Skeletal muscle satellite cell (primary cell): ENCODE measurements around the gene RANBP17.

ENCODE experiments used
- H3K27me3 ChIP-seq: 2 replicates; pipeline ENCODE4 v1.7.0; 2013; ENCODE audit warnings: low read length; ENCODE audit not compliant: control insufficient read depth, insufficient read depth
- H3K36me3 ChIP-seq: 2 replicates; pipeline ENCODE4 v1.7.0; 2013; ENCODE audit warnings: mild to moderate bottlenecking, control low read depth, low read length; ENCODE audit not compliant: insufficient read depth
- H3K4me1 ChIP-seq: 2 replicates; pipeline ENCODE4 v1.7.0; 2013; ENCODE audit warnings: low read length; ENCODE audit not compliant: control insufficient read depth, insufficient read depth
- H3K4me2 ChIP-seq: 2 replicates; pipeline ENCODE4 v1.7.0; 2013; ENCODE audit warnings: mild to moderate bottlenecking, low read length
- H3K4me3 ChIP-seq: 2 replicates; pipeline ENCODE4 v1.7.0; 2013; ENCODE audit warnings: low read length
- H3K9ac ChIP-seq: 2 replicates; pipeline ENCODE4 v1.7.0; 2013; ENCODE audit warnings: mild to moderate bottlenecking, low read depth, low read length, moderate library complexity
- H3K9me3 ChIP-seq: replicated peaks from 2 replicates; pipeline ENCODE4 v1.7.0; 2013; ENCODE audit warnings: mild to moderate bottlenecking, control low read depth, low read length

RANBP17 gene

GRCh38 chr5:171258737-171259415 is 397.1 kb downstream of the RANBP17 start:
- Histone ChIP-seq H3K4me2 (no peak overlapping the region), H3K4me1 (no peaks in the 10 kb centered on the region), H3K9ac (no peak overlapping the region), H3K27me3 (no peaks in the 10 kb centered on the region), H3K9me3 (no peaks in the 10 kb centered on the region), H3K4me3 (no peak overlapping the region), H3K36me3 (no peaks in the 10 kb centered on the region)

DNA sequence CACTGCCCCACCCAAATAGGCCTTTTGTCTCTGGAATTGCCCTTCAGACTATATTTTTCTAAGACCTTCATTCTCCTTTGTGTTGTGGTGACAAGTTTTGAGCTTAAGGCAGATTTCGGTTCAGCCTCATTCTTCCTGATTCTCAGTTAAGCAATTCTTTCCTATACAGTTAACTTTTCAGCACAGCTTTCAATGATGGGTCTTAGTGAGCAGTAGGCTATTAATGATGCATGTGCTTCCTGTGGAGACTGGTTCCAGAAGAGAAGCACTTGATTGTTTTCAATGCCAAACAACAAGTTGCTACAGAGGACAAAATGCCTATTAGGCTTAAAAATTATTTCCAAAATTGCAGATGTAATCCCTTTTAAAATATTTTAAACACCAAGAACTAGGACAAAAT is 399.5 kb downstream of the RANBP17 start:
- H3K27me3 ChIP-seq: no peaks in the 10 kb centered on the region
- no peaks in the 10 kb centered on the region for H3K36me3 ChIP-seq
- H3K4me1 ChIP-seq: no peaks in the 10 kb centered on the region
- no peak overlapping the region for H3K4me2 ChIP-seq
- no peak overlapping the region for H3K4me3 ChIP-seq
- no peak overlapping the region for H3K9ac ChIP-seq
- no peaks in the 10 kb centered on the region for H3K9me3 ChIP-seq

GRCh38 chr5:171261904-171262303 is 400.1 kb downstream of the RANBP17 start:
- no peak overlapping the region for H3K4me3 ChIP-seq
- H3K9me3 ChIP-seq: no peaks in the 10 kb centered on the region
- no peak overlapping the region for H3K4me2 ChIP-seq
- no peaks in the 10 kb centered on the region for H3K27me3 ChIP-seq
- no peaks in the 10 kb centered on the region for H3K4me1 ChIP-seq
- H3K9ac ChIP-seq: no peak overlapping the region
- no peaks in the 10 kb centered on the region for H3K36me3 ChIP-seq

- no peaks in the 10 kb centered on the region for H3K27me3 ChIP-seq
- no peaks in the 10 kb centered on the region for H3K36me3 ChIP-seq
- no peak overlapping the region for H3K4me3 ChIP-seq
- no peaks in the 10 kb centered on the region for H3K4me1 ChIP-seq
- H3K9me3 ChIP-seq: no peaks in the 10 kb centered on the region
- no peak overlapping the region for H3K9ac ChIP-seq
- no peak overlapping the region for H3K4me2 ChIP-seq
Measured at GRCh38 chr5:171263181-171263580, 401.4 kb downstream of the RANBP17 start.

DNA sequence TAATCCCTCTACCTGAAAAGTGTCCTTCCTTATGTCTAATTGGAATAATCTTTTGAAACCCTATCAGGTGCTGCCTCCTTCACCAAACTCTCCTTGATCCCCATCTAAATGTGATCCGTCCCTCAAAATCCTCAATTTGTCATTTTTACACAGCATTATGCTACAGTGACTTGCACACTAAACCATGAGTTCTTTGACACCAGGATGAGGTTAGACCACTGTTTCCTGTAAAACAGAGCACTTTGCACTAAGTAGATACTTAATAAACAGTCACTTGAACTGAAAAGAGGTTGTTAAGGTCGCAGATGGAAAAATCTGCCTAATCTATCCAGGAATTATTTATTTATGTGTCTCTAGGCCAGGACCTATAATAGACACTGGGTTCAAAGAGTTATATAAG is 403.0 kb downstream of the RANBP17 start:
- no peak overlapping the region for H3K4me2 ChIP-seq
- no peak overlapping the region for H3K9ac ChIP-seq
- H3K27me3 ChIP-seq: no peaks in the 10 kb centered on the region
- peaks cover 5% of the 10 kb centered on the region for H3K4me1 ChIP-seq
- H3K36me3 ChIP-seq: no peaks in the 10 kb centered on the region
- H3K4me3 ChIP-seq: no peak overlapping the region
- no peaks in the 10 kb centered on the region for H3K9me3 ChIP-seq

GRCh38 chr5:171268700-171269620 is 407.1 kb downstream of the RANBP17 start:
- no peak overlapping the region for H3K9ac ChIP-seq
- peaks cover 10% of the 10 kb centered on the region for H3K4me1 ChIP-seq
- H3K36me3 ChIP-seq: no peaks in the 10 kb centered on the region
- peak overlapping the region; percentile 19 for H3K4me2 ChIP-seq
- H3K27me3 ChIP-seq: no peaks in the 10 kb centered on the region
- no peak overlapping the region for H3K4me3 ChIP-seq
- no peaks in the 10 kb centered on the region for H3K9me3 ChIP-seq

GRCh38 chr5:171269717-171270116 is 407.9 kb downstream of the RANBP17 start:
- Histone ChIP-seq H3K4me1 (peaks cover 10% of the 10 kb centered on the region), H3K9ac (no peak overlapping the region), H3K9me3 (no peaks in the 10 kb centered on the region), H3K27me3 (no peaks in the 10 kb centered on the region), H3K4me3 (no peak overlapping the region), H3K4me2 (peak overlapping the region; percentile 19), H3K36me3 (no peaks in the 10 kb centered on the region)

DNA sequence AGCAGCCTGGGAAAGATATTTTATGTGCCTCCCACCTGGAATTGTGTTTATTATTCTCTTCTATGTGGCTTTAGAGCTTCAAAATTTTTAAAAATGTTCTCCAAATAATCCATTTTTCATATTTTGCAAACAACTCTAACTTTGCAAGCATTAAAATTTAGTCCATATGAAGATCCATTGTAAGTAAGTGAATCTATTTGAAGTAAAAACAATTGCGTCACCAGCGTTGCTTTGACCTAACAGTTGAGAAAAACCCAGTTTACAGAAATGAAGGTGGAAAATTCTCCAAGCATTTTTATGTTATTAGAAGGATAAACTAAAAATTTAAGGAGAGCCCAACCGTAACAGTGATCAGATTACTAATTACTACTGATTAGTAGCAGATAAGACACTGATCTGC is 408.3 kb downstream of the RANBP17 start:
- Histone ChIP-seq H3K4me1 (peaks cover 10% of the 10 kb centered on the region), H3K4me3 (no peak overlapping the region), H3K27me3 (no peaks in the 10 kb centered on the region), H3K9me3 (no peaks in the 10 kb centered on the region), H3K9ac (no peak overlapping the region), H3K4me2 (no peak overlapping the region), H3K36me3 (no peaks in the 10 kb centered on the region)

DNA sequence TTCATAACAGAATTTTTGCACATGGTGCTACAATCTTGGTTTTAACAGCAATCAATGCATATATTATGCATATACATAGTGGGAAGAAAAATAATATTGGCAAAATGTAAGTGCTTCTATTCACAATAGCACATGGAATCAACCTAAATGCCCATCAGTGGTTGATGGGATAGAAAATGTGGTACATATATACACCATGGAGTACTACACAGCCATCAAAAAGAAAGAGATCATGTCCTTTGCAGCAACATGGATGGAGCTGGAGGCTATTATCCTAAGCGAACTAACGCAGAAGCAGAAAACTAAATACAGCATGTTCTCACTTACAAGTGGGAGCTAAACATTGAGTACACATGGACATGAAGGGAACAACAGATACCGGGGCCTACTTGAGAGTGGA is 410.0 kb downstream of the RANBP17 start:
- Histone ChIP-seq H3K9ac (no peak overlapping the region), H3K4me3 (no peak overlapping the region), H3K4me1 (peaks cover 10% of the 10 kb centered on the region), H3K27me3 (no peaks in the 10 kb centered on the region), H3K36me3 (no peaks in the 10 kb centered on the region), H3K4me2 (no peak overlapping the region), H3K9me3 (no peaks in the 10 kb centered on the region)

DNA sequence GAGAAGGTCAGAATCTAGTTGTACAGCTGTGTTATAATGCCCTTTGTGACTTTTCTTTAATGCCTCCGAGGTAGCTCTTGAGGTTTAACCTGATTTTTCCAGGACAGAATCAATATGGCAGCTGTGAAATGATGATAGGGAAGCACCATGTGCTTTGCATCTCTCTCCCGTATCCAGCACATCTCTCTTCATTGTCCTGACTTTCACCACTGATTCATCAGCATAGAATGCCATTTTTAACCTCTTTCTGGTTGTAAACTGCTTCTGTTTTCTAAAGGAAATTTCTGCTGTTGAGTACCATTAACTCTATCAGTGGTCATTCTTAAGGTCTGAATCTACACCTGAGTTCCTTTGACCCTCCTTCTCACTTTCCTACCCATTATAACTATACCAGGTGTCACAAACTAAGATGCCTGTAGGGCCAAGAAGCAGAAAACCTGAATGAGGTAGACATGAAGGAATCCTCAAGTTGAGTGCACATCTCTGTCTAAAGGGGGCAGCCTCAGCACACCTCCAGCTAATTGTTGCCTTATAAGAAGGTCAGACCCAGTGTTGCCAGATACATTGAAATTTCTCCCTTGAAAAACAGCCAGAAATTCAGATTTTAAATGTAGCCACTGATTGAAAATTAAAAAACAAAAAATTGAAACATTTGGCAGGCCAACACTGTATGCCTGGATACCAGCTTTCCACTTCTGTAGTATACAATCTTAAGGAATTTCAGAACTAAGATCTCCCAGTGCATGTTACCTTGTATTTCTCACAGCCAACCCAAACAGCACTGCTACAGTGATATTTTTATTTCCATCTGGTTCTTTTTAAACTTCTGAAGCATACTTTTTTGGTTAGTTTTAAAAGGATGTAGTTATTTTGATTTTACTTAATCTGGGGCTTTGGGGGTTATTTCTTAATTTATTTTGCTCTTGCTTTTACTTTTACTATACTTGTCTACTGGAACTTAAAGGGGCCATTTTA is 411.5 kb downstream of the RANBP17 start:
- Histone ChIP-seq H3K36me3 (no peaks in the 10 kb centered on the region), H3K27me3 (no peaks in the 10 kb centered on the region), H3K9me3 (no peaks in the 10 kb centered on the region), H3K4me1 (peaks cover 10% of the 10 kb centered on the region), H3K4me3 (no peak overlapping the region), H3K9ac (no peak overlapping the region), H3K4me2 (no peak overlapping the region)
